PC-9 (cell line): ENCODE results near the gene C1GALT1C1. TPM values are rescaled to one million over a fixed set of nuclear protein-coding genes. Genes with fewer than 3 reads are reported as not detected.

Experiments used
- BruUV-seq: library from RNA; stranded (reverse); fragments of 400-500 nt; replicated peaks from 2 replicates; lab custom pipeline; 2021; lab: Mats Ljungman, UMichigan
- CTCF ChIA-PET: fragments of 300-600 bp; sonication (Branson Sonifier 250); formaldehyde crosslinking; loops from one replicate; lab custom pipeline; 2022; ENCODE audit warnings: antibody characterized with exemption; lab: Charles Lee
- POLR2A ChIA-PET: fragments of 300-600 bp; sonication (Branson Sonifier 250); formaldehyde crosslinking; loops from one replicate; lab custom pipeline; 2022; ENCODE audit warnings: antibody characterized with exemption; ENCODE audit not compliant: unreplicated experiment; lab: Charles Lee
- DNase-seq, 2 experiments: peaks; one replicate each; pipeline versions ENCODE4 v3.0.0 to v3.0.0-alpha.2; 2015 to 2022; ENCODE audit warnings: mixed read lengths in 1 of 2
- H2AFZ ChIP-seq: fragments of 200-600 bp; sonication (generic); 2 replicates; pipeline ENCODE4 v1.8.1; 2017; ENCODE audit warnings: antibody characterized with exemption
- H3F3A ChIP-seq: fragments of 200-600 bp; sonication (generic); 2 replicates; pipeline ENCODE4 v1.8.1; 2017; ENCODE audit warnings: antibody characterized with exemption, mild to moderate bottlenecking, low read depth; ENCODE audit not compliant: insufficient read depth
- H3K27ac ChIP-seq: fragments of 200-600 bp; sonication (generic); 2 replicates; pipeline ENCODE4 v1.6.1; 2016; ENCODE audit warnings: mixed run types
- H3K27me3 ChIP-seq: fragments of 200-600 bp; sonication (generic); 2 replicates; pipeline ENCODE4 v1.6.1; 2016; ENCODE audit warnings: low read depth, mixed run types; ENCODE audit not compliant: insufficient read depth
- H3K36me3 ChIP-seq: fragments of 200-600 bp; sonication (generic); 2 replicates; pipeline ENCODE4 v1.6.1; 2016; ENCODE audit warnings: low read depth, mixed run types
- H3K4me1 ChIP-seq: fragments of 200-600 bp; sonication (generic); replicated peaks from 2 replicates; pipeline ENCODE4 v1.6.1; 2016; ENCODE audit warnings: mixed run types; ENCODE audit not compliant: insufficient read depth
- H3K4me2 ChIP-seq: fragments of 200-600 bp; sonication (generic); 2 replicates; pipeline ENCODE4 v1.6.1; 2017; ENCODE audit warnings: mixed run types
- H3K4me3 ChIP-seq: fragments of 200-600 bp; sonication (generic); 2 replicates; pipeline ENCODE4 v1.6.1; 2016; ENCODE audit warnings: mixed run types
- H3K79me2 ChIP-seq: fragments of 200-600 bp; sonication (generic); 2 replicates; pipeline ENCODE4 v1.6.1; 2017; ENCODE audit warnings: low read depth, mixed run types
- H3K9me2 ChIP-seq: fragments of 200-600 bp; sonication (generic); 2 replicates; pipeline ENCODE4 v1.8.1; 2017; ENCODE audit warnings: mild to moderate bottlenecking; ENCODE audit not compliant: insufficient read depth
- H3K9me3 ChIP-seq: fragments of 200-600 bp; sonication (generic); 2 replicates; pipeline ENCODE4 v1.8.1; 2016; ENCODE audit warnings: low read depth; ENCODE audit not compliant: insufficient read depth
- H4K20me1 ChIP-seq: fragments of 200-600 bp; sonication (generic); 2 replicates; pipeline ENCODE4 v1.8.1; 2017; ENCODE audit not compliant: insufficient read depth
- CTCF ChIP-seq: fragments of 200-600 bp; sonication (generic); conservative IDR thresholded peaks from 2 replicates; pipeline ENCODE4 v1.6.1; 2017; ENCODE audit warnings: mixed run types, antibody characterized with exemption, mild to moderate bottlenecking, moderate library complexity
- EZH2 ChIP-seq: fragments of 200-600 bp; sonication (generic); IDR thresholded peaks from 2 replicates; pipeline ENCODE4 v1.8.0; 2017; ENCODE audit warnings: antibody characterized with exemption, low read depth
- intact Hi-C: fragments of 100-400 bp; cut with micrococcal nuclease; formaldehyde crosslinking; loops from one replicate; pipeline ENCODE4 v1.10.0; 2022; ENCODE audit not compliant: unreplicated experiment
- total RNA-seq: library from RNA; stranded (reverse); gene quantifications from 2 replicates; pipeline ENCODE4 v1.2.3, GENCODE V29; 2021

C1GALT1C1 gene
- total RNA-seq, 1 experiment from 2014 or later: 38.4 TPM

DNA sequence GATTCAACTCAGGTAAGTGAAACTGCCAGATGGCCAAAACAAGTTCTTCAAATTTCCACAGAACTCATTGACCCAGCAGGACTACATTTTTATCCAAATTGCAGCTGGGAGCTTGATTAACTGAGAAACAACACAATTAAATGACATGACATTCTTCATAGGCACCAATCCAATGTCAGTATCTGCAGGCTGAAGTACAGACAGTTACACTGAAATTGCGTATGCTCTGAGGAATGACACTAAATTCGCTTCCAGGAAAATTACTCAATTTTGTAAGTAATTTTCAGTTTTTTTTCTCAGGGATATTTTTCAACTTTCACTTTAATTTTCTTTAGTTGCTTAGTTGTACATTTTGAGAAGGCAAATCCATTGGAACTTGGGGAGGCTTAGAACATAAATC is 4.5 kb downstream of the C1GALT1C1 start:
- Histone ChIP-seq H3K9me2 (no peaks in the 10 kb centered on the region), H4K20me1 (no peaks in the 10 kb centered on the region), H3K4me2 (no peak overlapping the region), H3K36me3 (peaks cover 16% of the 10 kb centered on the region), H3K79me2 (peaks cover 51% of the 10 kb centered on the region), H3K27ac (no peak overlapping the region), H3F3A (peaks cover 22% of the 10 kb centered on the region), H2AFZ (no peak overlapping the region), H3K4me3 (no peak overlapping the region), H3K4me1 (peaks cover 23% of the 10 kb centered on the region), H3K9me3 (no peaks in the 10 kb centered on the region), H3K27me3 (no peaks in the 10 kb centered on the region)
- TF ChIP-seq EZH2 (no peak), CTCF (no peak)
- no peak for DNase-seq
- CTCF ChIA-PET: no interaction called here
- intact Hi-C loops: loop anchor here (5.0 kb wide), 1 partner anchor 37 kb away; no protein-coding TSS in a partner anchor
- BruUV-seq: no TSS peak
- POLR2A ChIA-PET: no interaction called here

DNA sequence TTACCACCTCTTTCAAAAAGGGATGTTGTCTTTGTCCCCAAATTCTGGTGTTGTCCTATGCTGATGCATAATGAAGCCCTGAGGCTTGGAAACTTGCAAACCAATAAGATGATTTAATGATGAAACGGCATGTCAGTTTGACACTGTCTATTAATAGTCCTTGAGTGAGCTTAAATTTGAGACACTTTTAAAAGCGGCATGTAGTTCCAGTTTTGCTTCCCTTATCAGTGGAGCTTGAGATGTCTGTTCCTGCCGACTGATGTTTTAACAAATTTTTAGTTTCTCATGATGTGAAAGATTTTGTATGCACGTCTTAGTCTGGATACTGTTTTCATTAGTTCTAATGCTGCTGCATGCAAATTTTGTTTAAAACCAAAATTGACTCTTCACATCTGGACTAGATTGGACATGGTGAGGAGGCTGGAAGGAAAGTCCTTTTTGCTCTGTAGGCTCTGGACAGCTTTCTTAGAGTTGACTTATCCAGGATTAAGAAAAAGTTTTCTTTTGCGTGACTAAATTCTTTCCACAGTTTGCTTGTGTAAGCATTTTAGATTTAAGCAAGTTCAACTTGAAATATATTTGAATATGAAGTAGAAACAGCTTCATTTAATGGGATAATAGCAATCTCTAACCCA is 11.7 kb downstream of the C1GALT1C1 start:
- no TSS peak for BruUV-seq
- Histone ChIP-seq H3K4me3 (no peak overlapping the region), H3K4me1 (peaks cover 6% of the 10 kb centered on the region; the same call in 1 of the 2 replicates), H4K20me1 (no peaks in the 10 kb centered on the region), H3F3A (peaks cover 59% of the 10 kb centered on the region), H2AFZ (no peak overlapping the region), H3K9me2 (no peaks in the 10 kb centered on the region), H3K4me2 (no peak overlapping the region), H3K27ac (peak overlapping the region; percentile 37; the same call in 1 of the 2 replicates), H3K79me2 (no peaks in the 10 kb centered on the region), H3K27me3 (no peaks in the 10 kb centered on the region), H3K36me3 (peaks cover 15% of the 10 kb centered on the region), H3K9me3 (no peaks in the 10 kb centered on the region)
- intact Hi-C loops: loop anchor here (5.0 kb wide), 1 partner anchor 91 kb away; no protein-coding TSS in a partner anchor
- ChIA-PET POLR2A (interaction anchor here (0.6 kb wide), 1 partner anchor 57 kb away, joined by 9 read pairs; no protein-coding TSS in a partner anchor), CTCF (no interaction called here)
- TF ChIP-seq CTCF: no peak
- no peak for TF ChIP-seq EZH2
- DNase-seq: no peak

GRCh38 chrX:120614816-120615215 is 15.0 kb downstream of the C1GALT1C1 start:
- Histone ChIP-seq H3K9me3 (no peaks in the 10 kb centered on the region; the same call in 1 of the 2 replicates), H3K4me2 (no peak overlapping the region), H3K9me2 (no peaks in the 10 kb centered on the region), H3K27me3 (no peaks in the 10 kb centered on the region), H3K79me2 (no peaks in the 10 kb centered on the region), H3F3A (peaks cover 50% of the 10 kb centered on the region), H3K36me3 (peaks cover 40% of the 10 kb centered on the region), H2AFZ (no peak overlapping the region), H3K4me3 (no peak overlapping the region), H4K20me1 (no peaks in the 10 kb centered on the region), H3K4me1 (peaks cover 6% of the 10 kb centered on the region; the same call in 1 of the 2 replicates), H3K27ac (no peak overlapping the region)
- ChIA-PET CTCF (interaction anchor here (0.8 kb wide), 1 partner anchor 1009 kb away, joined by 3 read pairs; no protein-coding TSS in a partner anchor), POLR2A (interaction anchor here (0.7 kb wide), 1 partner anchor 58 kb away, joined by 3 read pairs; no protein-coding TSS in a partner anchor)
- no peak for TF ChIP-seq CTCF
- TF ChIP-seq EZH2: no peak
- BruUV-seq: no TSS peak
- intact Hi-C loops: loop anchor here (5.0 kb wide), 1 partner anchor 88 kb away; no protein-coding TSS in a partner anchor
- DNase-seq: no peak
